HepG2 (cell line): Measurements from ENCODE around the gene ANKRD12. TPM values are rescaled to one million over a fixed set of nuclear protein-coding genes. Genes with fewer than 3 reads are reported as not detected.
A peak's percentile ranks its signal among the peaks of the same experiment; 100 is the strongest.

Experiments used
- ATAC-seq: fragments of 200-7000 bp; cut with Tn5 transposase; 3 replicates; pipeline ENCODE4 v1.9.1; 2020; ENCODE audit warnings: mild to moderate bottlenecking, moderate library complexity
- BruUV-seq: library from RNA; stranded (reverse); fragments of 400-500 nt; replicated peaks from 2 replicates; lab custom pipeline; 2021; lab: Mats Ljungman, UMichigan
- CTCF ChIA-PET: fragments of 300-600 bp; formaldehyde crosslinking; extraction: SDS; loops from one replicate; lab custom pipeline; 2021; ENCODE audit warnings: low total read pairs, inconsistent platforms, low intra/inter-chr PET ratio; lab: Yijun Ruan, JAX
- POLR2A ChIA-PET: fragments of 350-600 bp; sonication (Branson Sonifier 250); formaldehyde crosslinking; loops from one replicate; lab custom pipeline; 2020; ENCODE audit warnings: antibody characterized with exemption, inconsistent platforms; lab: Yijun Ruan, JAX
- DNase-seq: peaks from one replicate; pipeline ENCODE4 v3.0.0-alpha.2; 2015; ENCODE audit warnings: low spot score
- FAIRE-seq: peaks from 3 replicates; lab custom pipeline; 2011; peaks lifted over from hg19 to GRCh38; lab: Jason Lieb, UNC
- H2AFZ ChIP-seq: one replicate; pipeline ENCODE4 v1.6.1; 2011; ENCODE audit warnings: low read length, inconsistent platforms
- H3K27ac ChIP-seq: fragments of 300-600 bp; 3 replicates; pipeline ENCODE4 v1.8.0; 2011; ENCODE audit warnings: mixed run types, mild to moderate bottlenecking, mixed read lengths, low read length, inconsistent platforms; ENCODE audit not compliant: insufficient read depth; ENCODE audit errors: extremely low read length
- H3K27me3 ChIP-seq, 2 experiments: fragments of 200-600 bp in 1 of 2; 2 replicates in 1 of 2; 3 replicates in 1 of 2; pipeline versions ENCODE4 v1.6.0 to v1.8.0; 2011; ENCODE audit warnings: low read length in 2 of 2, mild to moderate bottlenecking in 2 of 2, moderate library complexity in 2 of 2, inconsistent platforms in 1 of 2; ENCODE audit not compliant: insufficient read depth in 2 of 2, control insufficient read depth in 1 of 2
- H3K36me3 ChIP-seq, 2 experiments: fragments of 200-600 bp in 1 of 2; replicated peaks in 1 of 2; 2 replicates in 1 of 2; 3 replicates in 1 of 2; pipeline versions ENCODE4 v1.5.1 to v1.8.0; 2011; ENCODE audit warnings: low read length in 2 of 2, inconsistent platforms in 1 of 2; ENCODE audit not compliant: insufficient read depth in 2 of 2, control insufficient read depth in 1 of 2
- H3K4me1 ChIP-seq: 2 replicates; pipeline ENCODE4 v1.5.1; 2012; ENCODE audit warnings: low read length, inconsistent platforms; ENCODE audit not compliant: insufficient read depth
- H3K4me2 ChIP-seq: 2 replicates; pipeline ENCODE4 v1.6.0; 2011; ENCODE audit warnings: low read depth, low read length, inconsistent platforms
- H3K4me3 ChIP-seq, 3 experiments: fragments of 200-600 bp in 1 of 3; sonication (generic), shearing (Covaris generic) in 1 of 3; replicated peaks in 1 of 3; 2 replicates each; pipeline ENCODE4 v1.5.1; 2011 to 2016; ENCODE audit warnings: low read length in 3 of 3, inconsistent platforms in 2 of 3, low read depth in 2 of 3, mild to moderate bottlenecking in 2 of 3, control low read depth in 1 of 3, mixed read lengths in 1 of 3; ENCODE audit not compliant: insufficient read depth in 1 of 3
- H3K79me2 ChIP-seq: one replicate; pipeline ENCODE4 v1.6.1; 2011; ENCODE audit warnings: low read length, inconsistent platforms; ENCODE audit not compliant: insufficient read depth
- H3K9ac ChIP-seq: 2 replicates; pipeline ENCODE4 v1.6.0; 2011; ENCODE audit warnings: mild to moderate bottlenecking, low read depth, low read length, inconsistent platforms; ENCODE audit not compliant: insufficient read depth
- H3K9me3 ChIP-seq: 2 replicates; pipeline ENCODE4 v1.5.1; 2012; ENCODE audit warnings: mild to moderate bottlenecking, low read length
- H4K20me1 ChIP-seq: 2 replicates; pipeline ENCODE4 v1.6.0; 2011; ENCODE audit warnings: inconsistent platforms, mild to moderate bottlenecking, low read length, moderate library complexity; ENCODE audit not compliant: insufficient read depth
- ATF7 ChIP-seq, 2 experiments: fragments of 450-650 bp in 1 of 2; sonication (generic) in 1 of 2; formaldehyde crosslinking in 1 of 2; IDR thresholded peaks; 2 replicates each; pipeline versions ENCODE4 v1.4.0 to v1.6.1; 2016 to 2020; ENCODE audit warnings: antibody characterized with exemption in 1 of 2, mild to moderate bottlenecking in 1 of 2, missing genetic modification reagents in 1 of 2
- FOXK1 ChIP-seq: sonication (generic); formaldehyde crosslinking; IDR thresholded peaks from 2 replicates; pipeline ENCODE4 v1.4.0; 2020; ENCODE audit warnings: low read depth, missing genetic modification reagents, borderline replicate concordance
- JUN ChIP-seq: sonication (generic); formaldehyde crosslinking; IDR thresholded peaks from 2 replicates; pipeline ENCODE4 v1.4.0; 2020; ENCODE audit warnings: mild to moderate bottlenecking, missing genetic modification reagents
- KLF13 ChIP-seq: sonication (generic); formaldehyde crosslinking; IDR thresholded peaks from 2 replicates; pipeline ENCODE4 v1.4.0; 2020; ENCODE audit warnings: mild to moderate bottlenecking, missing genetic modification reagents
- PHF8 ChIP-seq: sonication (generic); formaldehyde crosslinking; IDR thresholded peaks from 2 replicates; pipeline ENCODE4 v1.5.0; 2020; ENCODE audit warnings: missing genetic modification reagents
- XBP1 ChIP-seq: sonication (generic); formaldehyde crosslinking; IDR thresholded peaks from 2 replicates; pipeline ENCODE4 v1.5.0; 2020; ENCODE audit warnings: missing genetic modification reagents
- ZNF354B ChIP-seq: sonication (generic); formaldehyde crosslinking; IDR thresholded peaks from 2 replicates; pipeline ENCODE4 v1.8.0; 2022; ENCODE audit warnings: mild to moderate bottlenecking, missing genetic modification reagents
- ZNF75D ChIP-seq: sonication (generic); formaldehyde crosslinking; IDR thresholded peaks from 2 replicates; pipeline ENCODE4 v1.8.1; 2023; ENCODE audit warnings: missing genetic modification reagents, mild to moderate bottlenecking, borderline replicate concordance
- whole genome bisulfite sequencing: methylation state at CpG from one replicate; pipeline ENCODE4 v1.1.6; 2017; ENCODE audit warnings: low lambda C conversion rate; 5-methylcytosine and 5-hydroxymethylcytosine counted together
- in situ Hi-C: cut with HindIII; loops from 2 replicates; pipeline ENCODE4 v1.10.0; 2017; ENCODE audit warnings: low pct_unique_long_range_greater_than_20kb; ENCODE audit not compliant: extremely low pct_ligation_motif_present
- intact Hi-C: fragments of 100-400 bp; cut with micrococcal nuclease; formaldehyde crosslinking; loops from one replicate; pipeline ENCODE4 v1.10.0; 2022; ENCODE audit not compliant: unreplicated experiment
- polyA plus RNA-seq, 8 experiments: library from polyadenylated mRNA; depleted of rRNA in 3 of 8; stranded (reverse) in 7 of 8; unstranded in 1 of 8; fragments of >200 nt; fragmentation: Illumina TruSeq in 4 of 8; extraction: Trizol in 4 of 8; gene quantifications; 2 replicates each; pipeline versions ENCODE4 v1.2.1 to v1.2.3, GENCODE V29; 2011 to 2016; ENCODE audit warnings: low read depth in 4 of 8, missing spikeins in 1 of 8, mixed read lengths in 1 of 8; ENCODE audit not compliant: insufficient read depth in 1 of 8
- total RNA-seq, 5 experiments: library from RNA; depleted of rRNA; stranded (reverse); fragments of >200 nt; fragmentation: Illumina TruSeq; extraction: Trizol; gene quantifications; 2 replicates each; pipeline ENCODE4 v1.2.3, GENCODE V29; 2016; ENCODE audit warnings: low read depth in 1 of 5
- TF ChIP-seq, protein P1 (sequence below): IDR thresholded peaks from 2 replicates; pipeline ENCODE4 v1.6.1; 2016; ENCODE audit warnings: control low read depth

ANKRD12 gene
- total and polyA plus RNA-seq, 2 of the 13 experiments (the other 11 are each of a cell fraction or from before 2014, with no cell fraction given) = 6.0 to 23.2 TPM

DNA sequence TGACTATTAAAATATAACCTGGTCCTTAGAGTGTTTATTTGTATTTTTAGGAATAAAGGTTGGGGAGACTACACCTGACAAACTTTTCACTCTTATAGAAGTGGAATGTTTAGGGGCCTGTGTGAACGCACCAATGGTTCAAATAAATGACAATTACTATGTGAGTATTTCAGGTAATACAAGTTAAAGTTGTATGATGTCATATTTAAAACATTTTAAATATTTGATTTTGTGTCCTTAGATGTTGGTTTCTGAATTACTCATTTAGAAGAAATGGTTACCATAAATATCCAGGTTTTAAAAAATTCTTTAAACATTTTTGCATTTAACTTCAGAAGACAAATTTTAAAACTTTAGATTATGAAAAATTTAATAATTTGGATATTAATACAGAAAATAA lies 11.8 kb upstream of the ANKRD12 start:
- intact Hi-C loops = no loop called here
- peaks cover 3% of the 10 kb centered on the region; the same call in 1 of the 2 replicates for H4K20me1 ChIP-seq
- H3K9ac ChIP-seq = no peak overlapping the region
- DNase-seq = no peak
- BruUV-seq = no TSS peak
- H3K36me3 ChIP-seq = peaks cover 11 to 75% of the 10 kb centered on the region in 2 experiments
- FAIRE-seq = no peak
- H3K27me3 ChIP-seq = no peaks in the 10 kb centered on the region
- ChIA-PET POLR2A (no interaction called here), CTCF (no interaction called here)
- no peaks in the 10 kb centered on the region for H3K9me3 ChIP-seq
- H3K27ac ChIP-seq = no peak overlapping the region
- no peaks in the 10 kb centered on the region for H3K4me1 ChIP-seq
- H2AFZ ChIP-seq = no peak overlapping the region
- no peak overlapping the region for H3K4me2 ChIP-seq
- no peak for ATAC-seq
- H3K79me2 ChIP-seq = peaks cover 30% of the 10 kb centered on the region
- in situ Hi-C loops = no loop called here
- WGBS = 100% methylated on average over 1 of the region's 1 CpG
- TF ChIP-seq XBP1 = no peak
- no peak for TF ChIP-seq ZNF75D (CRISPR knock-in tag)
- TF ChIP-seq, protein P1, sequence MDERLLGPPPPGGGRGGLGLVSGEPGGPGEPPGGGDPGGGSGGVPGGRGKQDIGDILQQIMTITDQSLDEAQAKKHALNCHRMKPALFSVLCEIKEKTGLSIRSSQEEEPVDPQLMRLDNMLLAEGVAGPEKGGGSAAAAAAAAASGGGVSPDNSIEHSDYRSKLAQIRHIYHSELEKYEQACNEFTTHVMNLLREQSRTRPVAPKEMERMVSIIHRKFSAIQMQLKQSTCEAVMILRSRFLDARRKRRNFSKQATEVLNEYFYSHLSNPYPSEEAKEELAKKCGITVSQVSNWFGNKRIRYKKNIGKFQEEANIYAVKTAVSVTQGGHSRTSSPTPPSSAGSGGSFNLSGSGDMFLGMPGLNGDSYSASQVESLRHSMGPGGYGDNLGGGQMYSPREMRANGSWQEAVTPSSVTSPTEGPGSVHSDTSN = no peak
- TF ChIP-seq FOXK1 (CRISPR knock-in tag) = no peak
- no peak for TF ChIP-seq KLF13 (CRISPR knock-in tag)
- no peak for TF ChIP-seq PHF8 (CRISPR knock-in tag)
- TF ChIP-seq ATF7 (IDR thresholded peaks at IDR 0.05) = peak; percentile 56
- TF ChIP-seq ATF7 (CRISPR knock-in tag; IDR thresholded peaks at IDR 0.05) = no peak
- no peak overlapping the region for H3K4me3 ChIP-seq

DNA sequence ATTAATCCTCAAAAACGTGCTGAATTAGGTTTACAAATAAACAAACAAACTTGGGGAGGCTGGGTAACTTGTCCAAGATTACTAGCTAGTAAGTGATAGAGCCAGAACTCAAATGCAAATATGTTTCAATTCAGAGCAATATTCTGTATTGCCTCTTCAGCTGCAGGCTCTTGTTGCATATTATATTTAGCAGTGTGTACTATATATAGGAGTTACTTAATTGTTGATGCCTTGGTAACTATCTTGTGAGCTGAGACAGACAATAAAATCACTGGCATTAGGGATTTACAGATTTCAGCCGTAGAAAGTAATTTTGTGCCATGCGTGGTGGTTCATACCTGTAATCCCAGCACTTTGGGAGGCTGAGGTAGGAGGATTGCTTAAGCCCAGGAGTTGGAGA lies 10.2 kb upstream of the ANKRD12 start:
- H3K79me2 ChIP-seq = peaks cover 28% of the 10 kb centered on the region

More for the DNA sequence above, 10.2 kb upstream of the ANKRD12 start:
- Histone ChIP-seq H4K20me1 (no peaks in the 10 kb centered on the region; the same call in 1 of the 2 replicates), H3K4me1 (no peaks in the 10 kb centered on the region), H2AFZ (no peak overlapping the region), H3K4me2 (no peak overlapping the region), H3K4me3 (no peak overlapping the region)
- no peak for DNase-seq
- no peak for FAIRE-seq
- POLR2A ChIA-PET = interaction anchor here (1.7 to 1.9 kb wide), 2 partner anchors 8 to 10 kb away, joined by 5 to 6 read pairs; partner anchors contain the start of gene ANKRD12
- no peak for ATAC-seq
- intact Hi-C loops = no loop called here
- TF ChIP-seq JUN (CRISPR knock-in tag) (no peak), ZNF354B (CRISPR knock-in tag) (no peak)
- TF ChIP-seq, all 625 proteins: peak for 0
- Histone ChIP-seq H3K27me3 (no peaks in the 10 kb centered on the region), H3K36me3 (peaks cover 11 to 74% of the 10 kb centered on the region in 2 experiments), H3K27ac (no peak overlapping the region), H3K9ac (no peak overlapping the region), H3K9me3 (no peaks in the 10 kb centered on the region)
- no TSS peak for BruUV-seq
- CTCF ChIA-PET = no interaction called here
- in situ Hi-C loops = no loop called here
- 94% methylated on average over 3 of the region's 3 CpGs for WGBS
